Measurements from ENCODE around the gene RXFP3.

The RXFP3 gene

GRCh38 chr5:33891446-33891787 lies 44.8 kb upstream of the RXFP3 start:
- H3K27ac ChIP-seq (replicated peaks; ENCODE audit: low read length): peak overlapping the region; percentile 72
- H3K4me2 ChIP-seq (ENCODE audit: insufficient read depth, low read length, poor library complexity, severe bottlenecking): peak overlapping the region; percentile 58

GRCh38 chr5:33891788-33892619 lies 44.2 kb upstream of the RXFP3 start, which contains the start of gene ADAMTS12:
ADAMTS12 (minus strand) TSS chr5:33891990; CDS start chr5:33891856, 134 bp downstream.
- H3K9ac ChIP-seq (ENCODE audit: low read depth, low read length, poor library complexity): no peak within 1 kb of the TSS
- no CpG with 5 or more reads among the region's 45 CpGs for WGBS, 2 donors (ENCODE audit: extremely low coverage in 2 of 2, insufficient read length in 2 of 2, insufficient replicate concordance in 1 of 2)

More at GRCh38 chr5:33891446-33891787, 44.8 kb upstream of the RXFP3 start:
- DNase-seq (ENCODE audit: low spot score): no peak
- Histone ChIP-seq H3K36me3 (replicated peaks in 1 of 2; ENCODE audit: control insufficient read depth in 2 of 2, insufficient read depth in 2 of 2, low read length in 2 of 2) (peaks cover 0 to 18% of the 10 kb centered on the region in 2 donors), H2BK5ac (ENCODE audit: low read length) (no peak overlapping the region), H3K4me1 (ENCODE audit: control insufficient read depth in 2 of 2, insufficient read depth in 1 of 2, low read depth in 1 of 2, low read length in 2 of 2) (peaks cover 9 to 13% of the 10 kb centered on the region in 2 donors), H2AFZ (ENCODE audit: low read length) (peak overlapping the region; percentile 94), H2BK12ac (ENCODE audit: low read length) (no peak overlapping the region), H3K9ac (ENCODE audit: low read depth, low read length, poor library complexity) (no peak overlapping the region), H3K27me3 (ENCODE audit: control insufficient read depth in 3 of 3, insufficient read depth in 3 of 3, low read depth in 1 of 3, low read length in 3 of 3) (no peaks in the 10 kb centered on the region), H2AK5ac (ENCODE audit: low read depth, low read length) (no peak overlapping the region), H3K4me3 (ENCODE audit: low read length in 2 of 2) (peak overlapping the region; percentile 52 to 82), H3K9me3 (replicated peaks in 1 of 2; ENCODE audit: control insufficient read depth in 2 of 2, insufficient read depth in 1 of 2, low read depth in 1 of 2, low read length in 2 of 2) (peaks cover 0 to 11% of the 10 kb centered on the region in 2 donors), H3K23ac (ENCODE audit: low read depth, low read length, poor library complexity) (no peak overlapping the region), H3K14ac (ENCODE audit: low read length) (no peak overlapping the region), H3K18ac (ENCODE audit: low read length) (peak overlapping the region; percentile 83), H4K91ac (ENCODE audit: low read depth, low read length, poor library complexity) (no peak overlapping the region), H2BK15ac (ENCODE audit: low read length) (no peak overlapping the region), H4K8ac (ENCODE audit: low read depth, low read length) (no peak overlapping the region), H3K4ac (ENCODE audit: low read length) (no peak overlapping the region), H2BK120ac (ENCODE audit: low read depth, low read length) (no peak overlapping the region), H3K79me1 (ENCODE audit: low read depth, low read length) (no peaks in the 10 kb centered on the region)
- WGBS, 2 donors (ENCODE audit: extremely low coverage in 2 of 2, insufficient read length in 2 of 2, insufficient replicate concordance in 1 of 2): no CpG with 5 or more reads among the region's 6 CpGs

GRCh38 chr5:33892620-33893137 lies 43.5 kb upstream of the RXFP3 start:
- Histone ChIP-seq H3K18ac (ENCODE audit: low read length) (peak overlapping the region; percentile 31), H3K4me2 (ENCODE audit: insufficient read depth, low read length, poor library complexity, severe bottlenecking) (peak overlapping the region; percentile 58), H3K9me3 (replicated peaks in 1 of 2; ENCODE audit: control insufficient read depth in 2 of 2, insufficient read depth in 1 of 2, low read depth in 1 of 2, low read length in 2 of 2) (peaks cover 0 to 5% of the 10 kb centered on the region in 2 donors), H2BK15ac (ENCODE audit: low read length) (no peak overlapping the region), H2BK12ac (ENCODE audit: low read length) (no peak overlapping the region), H4K8ac (ENCODE audit: low read depth, low read length) (no peak overlapping the region), H3K27ac (replicated peaks; ENCODE audit: low read length) (peak overlapping the region; percentile 85), H3K27me3 (ENCODE audit: control insufficient read depth in 3 of 3, insufficient read depth in 3 of 3, low read depth in 1 of 3, low read length in 3 of 3) (no peaks in the 10 kb centered on the region), H3K79me1 (ENCODE audit: low read depth, low read length) (no peaks in the 10 kb centered on the region), H3K14ac (ENCODE audit: low read length) (no peak overlapping the region), H2BK120ac (ENCODE audit: low read depth, low read length) (no peak overlapping the region), H2AK5ac (ENCODE audit: low read depth, low read length) (no peak overlapping the region), H3K4me1 (ENCODE audit: control insufficient read depth in 2 of 2, insufficient read depth in 1 of 2, low read depth in 1 of 2, low read length in 2 of 2) (peaks cover 7 to 13% of the 10 kb centered on the region in 2 donors), H3K23ac (ENCODE audit: low read depth, low read length, poor library complexity) (no peak overlapping the region), H3K4ac (ENCODE audit: low read length) (no peak overlapping the region), H2BK5ac (ENCODE audit: low read length) (no peak overlapping the region), H3K36me3 (replicated peaks in 1 of 2; ENCODE audit: control insufficient read depth in 2 of 2, insufficient read depth in 2 of 2, low read length in 2 of 2) (peaks cover 0 to 10% of the 10 kb centered on the region in 2 donors), H3K4me3 (ENCODE audit: low read length in 2 of 2) (peak overlapping the region in 1 of 2 donors; percentile 52), H4K91ac (ENCODE audit: low read depth, low read length, poor library complexity) (no peak overlapping the region), H3K9ac (ENCODE audit: low read depth, low read length, poor library complexity) (no peak overlapping the region), H2AFZ (ENCODE audit: low read length) (peak overlapping the region; percentile 94)
- WGBS, 2 donors (ENCODE audit: extremely low coverage in 2 of 2, insufficient read length in 2 of 2, insufficient replicate concordance in 1 of 2): no CpG with 5 or more reads among the region's 5 CpGs
- DNase-seq (ENCODE audit: low spot score): peak; percentile 27

More at GRCh38 chr5:33891788-33892619, 44.2 kb upstream of the RXFP3 start, which contains the start of gene ADAMTS12:
- H3K14ac ChIP-seq (ENCODE audit: low read length): no peak within 1 kb of the TSS
- H4K91ac ChIP-seq (ENCODE audit: low read depth, low read length, poor library complexity): no peak within 1 kb of the TSS
- H3K18ac ChIP-seq (ENCODE audit: low read length): peak within 1 kb of the TSS; percentile 89
- no peak within 1 kb of the TSS for H2BK5ac ChIP-seq (ENCODE audit: low read length)
- H3K23ac ChIP-seq (ENCODE audit: low read depth, low read length, poor library complexity): no peak within 1 kb of the TSS
- H3K4me2 ChIP-seq (ENCODE audit: insufficient read depth, low read length, poor library complexity, severe bottlenecking): peak within 1 kb of the TSS; percentile 58
- peak within 1 kb of the TSS; percentile 52 to 82 for H3K4me3 ChIP-seq (ENCODE audit: low read length in 2 of 2)
- peak within 1 kb of the TSS; percentile 94 for H2AFZ ChIP-seq (ENCODE audit: low read length)
- H3K4me1 ChIP-seq (ENCODE audit: control insufficient read depth in 2 of 2, insufficient read depth in 1 of 2, low read depth in 1 of 2, low read length in 2 of 2): peaks cover 7 to 13% of the 10 kb centered on the region in 2 donors
- no peak within 1 kb of the TSS for H2AK5ac ChIP-seq (ENCODE audit: low read depth, low read length)
- no peak within 1 kb of the TSS for H2BK12ac ChIP-seq (ENCODE audit: low read length)
- H3K4ac ChIP-seq (ENCODE audit: low read length): no peak within 1 kb of the TSS
- no peaks in the 10 kb centered on the region for H3K79me1 ChIP-seq (ENCODE audit: low read depth, low read length)
- no peaks in the 10 kb centered on the region for H3K27me3 ChIP-seq (ENCODE audit: control insufficient read depth in 3 of 3, insufficient read depth in 3 of 3, low read depth in 1 of 3, low read length in 3 of 3)
- H3K9me3 ChIP-seq (replicated peaks in 1 of 2; ENCODE audit: control insufficient read depth in 2 of 2, insufficient read depth in 1 of 2, low read depth in 1 of 2, low read length in 2 of 2): peaks cover 0 to 11% of the 10 kb centered on the region in 2 donors
- peak; percentile 71 for DNase-seq (ENCODE audit: low spot score)
- no peak within 1 kb of the TSS for H2BK120ac ChIP-seq (ENCODE audit: low read depth, low read length)
- H3K27ac ChIP-seq (replicated peaks; ENCODE audit: low read length): peak within 1 kb of the TSS; percentile 85
- H3K36me3 ChIP-seq (replicated peaks in 1 of 2; ENCODE audit: control insufficient read depth in 2 of 2, insufficient read depth in 2 of 2, low read length in 2 of 2): peaks cover 0 to 13% of the 10 kb centered on the region in 2 donors
- H2BK15ac ChIP-seq (ENCODE audit: low read length): no peak within 1 kb of the TSS
- no peak within 1 kb of the TSS for H4K8ac ChIP-seq (ENCODE audit: low read depth, low read length)

- H3K79me1 ChIP-seq (ENCODE audit: low read depth, low read length): no peaks in the 10 kb centered on the region
- H3K18ac ChIP-seq (ENCODE audit: low read length): no peak overlapping the region
- H3K14ac ChIP-seq (ENCODE audit: low read length): no peak overlapping the region
- H2BK120ac ChIP-seq (ENCODE audit: low read depth, low read length): no peak overlapping the region
- H2AFZ ChIP-seq (ENCODE audit: low read length): no peak overlapping the region
- H3K27ac ChIP-seq (replicated peaks; ENCODE audit: low read length): no peak overlapping the region
- no peak overlapping the region for H2BK12ac ChIP-seq (ENCODE audit: low read length)
- whole genome bisulfite sequencing, 2 donors (ENCODE audit: extremely low coverage in 2 of 2, insufficient read length in 2 of 2, insufficient replicate concordance in 1 of 2): no CpG with 5 or more reads among the region's 1 CpG
- peaks cover 0 to 5% of the 10 kb centered on the region in 2 donors for H3K9me3 ChIP-seq (replicated peaks in 1 of 2; ENCODE audit: control insufficient read depth in 2 of 2, insufficient read depth in 1 of 2, low read depth in 1 of 2, low read length in 2 of 2)
- H2BK5ac ChIP-seq (ENCODE audit: low read length): no peak overlapping the region
- DNase-seq (ENCODE audit: low spot score): no peak
- no peak overlapping the region for H3K9ac ChIP-seq (ENCODE audit: low read depth, low read length, poor library complexity)
- no peak overlapping the region for H3K4me2 ChIP-seq (ENCODE audit: insufficient read depth, low read length, poor library complexity, severe bottlenecking)
- H3K4me1 ChIP-seq (ENCODE audit: control insufficient read depth in 2 of 2, insufficient read depth in 1 of 2, low read depth in 1 of 2, low read length in 2 of 2): peaks cover 7 to 9% of the 10 kb centered on the region in 2 donors
- no peak overlapping the region for H4K8ac ChIP-seq (ENCODE audit: low read depth, low read length)
- H3K36me3 ChIP-seq (replicated peaks in 1 of 2; ENCODE audit: control insufficient read depth in 2 of 2, insufficient read depth in 2 of 2, low read length in 2 of 2): no peaks in the 10 kb centered on the region
- no peak overlapping the region for H4K91ac ChIP-seq (ENCODE audit: low read depth, low read length, poor library complexity)
- H3K4ac ChIP-seq (ENCODE audit: low read length): no peak overlapping the region
- H3K4me3 ChIP-seq (ENCODE audit: low read length in 2 of 2): no peak overlapping the region
- H3K27me3 ChIP-seq (ENCODE audit: control insufficient read depth in 3 of 3, insufficient read depth in 3 of 3, low read depth in 1 of 3, low read length in 3 of 3): no peaks in the 10 kb centered on the region
- H2BK15ac ChIP-seq (ENCODE audit: low read length): no peak overlapping the region
- no peak overlapping the region for H3K23ac ChIP-seq (ENCODE audit: low read depth, low read length, poor library complexity)
- no peak overlapping the region for H2AK5ac ChIP-seq (ENCODE audit: low read depth, low read length)
Measured at GRCh38 chr5:33894566-33894965, 41.6 kb upstream of the RXFP3 start.

All from neuronal stem cell (in vitro differentiated cells).